GM12875 (cell line): ENCODE measurements around the gene PCSK6.

Experiments used
- H3K4me3 ChIP-seq: one replicate; pipeline ENCODE4 v1.5.1; 2011; ENCODE audit warnings: low read depth, low read length, control low read depth
- TF ChIP-seq, protein P1 (sequence below): IDR thresholded peaks from 2 replicates; pipeline ENCODE4 v1.5.1; 2011; ENCODE audit warnings: low read depth, mild to moderate bottlenecking, control low read depth, inconsistent platforms, low read length, moderate library complexity, borderline replicate concordance; ENCODE audit not compliant: insufficient read depth

The PCSK6 gene

GRCh38 chr15:101368086-101368780 is 121.3 kb downstream of the PCSK6 start:
- TF ChIP-seq, protein P1, sequence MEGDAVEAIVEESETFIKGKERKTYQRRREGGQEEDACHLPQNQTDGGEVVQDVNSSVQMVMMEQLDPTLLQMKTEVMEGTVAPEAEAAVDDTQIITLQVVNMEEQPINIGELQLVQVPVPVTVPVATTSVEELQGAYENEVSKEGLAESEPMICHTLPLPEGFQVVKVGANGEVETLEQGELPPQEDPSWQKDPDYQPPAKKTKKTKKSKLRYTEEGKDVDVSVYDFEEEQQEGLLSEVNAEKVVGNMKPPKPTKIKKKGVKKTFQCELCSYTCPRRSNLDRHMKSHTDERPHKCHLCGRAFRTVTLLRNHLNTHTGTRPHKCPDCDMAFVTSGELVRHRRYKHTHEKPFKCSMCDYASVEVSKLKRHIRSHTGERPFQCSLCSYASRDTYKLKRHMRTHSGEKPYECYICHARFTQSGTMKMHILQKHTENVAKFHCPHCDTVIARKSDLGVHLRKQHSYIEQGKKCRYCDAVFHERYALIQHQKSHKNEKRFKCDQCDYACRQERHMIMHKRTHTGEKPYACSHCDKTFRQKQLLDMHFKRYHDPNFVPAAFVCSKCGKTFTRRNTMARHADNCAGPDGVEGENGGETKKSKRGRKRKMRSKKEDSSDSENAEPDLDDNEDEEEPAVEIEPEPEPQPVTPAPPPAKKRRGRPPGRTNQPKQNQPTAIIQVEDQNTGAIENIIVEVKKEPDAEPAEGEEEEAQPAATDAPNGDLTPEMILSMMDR, result no peak

DNA sequence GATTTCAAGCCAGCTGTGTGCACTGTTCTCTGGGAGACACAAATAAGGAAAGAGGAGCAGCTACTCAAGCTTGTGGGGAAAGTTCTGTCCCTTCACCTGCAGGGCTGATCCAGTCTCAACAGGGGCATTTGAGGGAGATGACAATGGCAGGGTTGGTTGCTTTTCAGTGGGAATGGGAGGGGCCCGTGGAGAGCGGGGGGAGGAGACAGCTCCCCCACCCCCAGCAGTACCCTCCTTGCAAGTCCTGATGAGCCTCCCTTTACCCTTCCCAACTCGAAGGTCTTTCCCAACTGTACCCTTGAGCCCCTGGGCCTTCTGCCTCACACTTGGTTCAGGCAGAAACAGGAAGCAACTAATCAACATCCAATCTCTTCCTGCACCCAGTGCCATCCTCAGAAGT is 122.7 kb downstream of the PCSK6 start:
- TF ChIP-seq, protein P1, result no peak
- no peak overlapping the region for H3K4me3 ChIP-seq

More at GRCh38 chr15:101368086-101368780, 121.3 kb downstream of the PCSK6 start:
- no peak overlapping the region for H3K4me3 ChIP-seq

GRCh38 chr15:101362986-101363566 is 126.4 kb downstream of the PCSK6 start:
- no peak overlapping the region for H3K4me3 ChIP-seq
- TF ChIP-seq, protein P1, result no peak

- no peak overlapping the region for H3K4me3 ChIP-seq
- TF ChIP-seq, protein P1, result no peak
These were observed 127.1 kb downstream of the PCSK6 start for GRCh38 chr15:101362359-101362758.

- no peak overlapping the region for H3K4me3 ChIP-seq
- TF ChIP-seq, protein P1, result no peak
These were observed 128.1 kb downstream of the PCSK6 start for GRCh38 chr15:101361418-101361817.

GRCh38 chr15:101359365-101359947 is 130.1 kb downstream of the PCSK6 start:
- H3K4me3 ChIP-seq, result no peak overlapping the region
- TF ChIP-seq, protein P1, result no peak

GRCh38 chr15:101358895-101359294 is 130.6 kb downstream of the PCSK6 start:
- no peak overlapping the region for H3K4me3 ChIP-seq
- TF ChIP-seq, protein P1, result no peak
